ENCODE measurements around the gene MAP2K7. TPM values are rescaled to one million over a fixed set of nuclear protein-coding genes. Genes with fewer than 3 reads are reported as not detected.

MAP2K7 gene
- total RNA-seq, 1 experiment from 2014 or later, result 39.4 TPM

GRCh38 chr19:7900931-7901330 lies 2.7 kb upstream of the MAP2K7 start (continued):
- TF ChIP-seq ARID4B (CRISPR knock-in tag; IDR thresholded peaks at IDR 0.05; ENCODE audit: borderline replicate concordance), result no peak
- no peak for TF ChIP-seq MYBL2 (CRISPR knock-in tag; IDR thresholded peaks at IDR 0.05)
- TF ChIP-seq TEAD4 (CRISPR knock-in tag; IDR thresholded peaks at IDR 0.05), result no peak
- TF ChIP-seq, protein P1, sequence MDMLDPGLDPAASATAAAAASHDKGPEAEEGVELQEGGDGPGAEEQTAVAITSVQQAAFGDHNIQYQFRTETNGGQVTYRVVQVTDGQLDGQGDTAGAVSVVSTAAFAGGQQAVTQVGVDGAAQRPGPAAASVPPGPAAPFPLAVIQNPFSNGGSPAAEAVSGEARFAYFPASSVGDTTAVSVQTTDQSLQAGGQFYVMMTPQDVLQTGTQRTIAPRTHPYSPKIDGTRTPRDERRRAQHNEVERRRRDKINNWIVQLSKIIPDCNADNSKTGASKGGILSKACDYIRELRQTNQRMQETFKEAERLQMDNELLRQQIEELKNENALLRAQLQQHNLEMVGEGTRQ (CRISPR knock-in tag; IDR thresholded peaks at IDR 0.05), result no peak
- TF ChIP-seq, protein P2, sequence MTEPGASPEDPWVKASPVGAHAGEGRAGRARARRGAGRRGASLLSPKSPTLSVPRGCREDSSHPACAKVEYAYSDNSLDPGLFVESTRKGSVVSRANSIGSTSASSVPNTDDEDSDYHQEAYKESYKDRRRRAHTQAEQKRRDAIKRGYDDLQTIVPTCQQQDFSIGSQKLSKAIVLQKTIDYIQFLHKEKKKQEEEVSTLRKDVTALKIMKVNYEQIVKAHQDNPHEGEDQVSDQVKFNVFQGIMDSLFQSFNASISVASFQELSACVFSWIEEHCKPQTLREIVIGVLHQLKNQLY (CRISPR knock-in tag; IDR thresholded peaks at IDR 0.05), result no peak
- TF ChIP-seq EMX1 (CRISPR knock-in tag; IDR thresholded peaks at IDR 0.05), result no peak
- TF ChIP-seq SOX15 (CRISPR knock-in tag; IDR thresholded peaks at IDR 0.05), result no peak
- TF ChIP-seq NFYB (CRISPR knock-in tag; conservative IDR thresholded peaks at IDR 0.05; ENCODE audit: low read depth), result no peak
- no peak for TF ChIP-seq IRF2 (CRISPR knock-in tag; IDR thresholded peaks at IDR 0.05; ENCODE audit: borderline replicate concordance, low read depth)
- TF ChIP-seq, protein P3, sequence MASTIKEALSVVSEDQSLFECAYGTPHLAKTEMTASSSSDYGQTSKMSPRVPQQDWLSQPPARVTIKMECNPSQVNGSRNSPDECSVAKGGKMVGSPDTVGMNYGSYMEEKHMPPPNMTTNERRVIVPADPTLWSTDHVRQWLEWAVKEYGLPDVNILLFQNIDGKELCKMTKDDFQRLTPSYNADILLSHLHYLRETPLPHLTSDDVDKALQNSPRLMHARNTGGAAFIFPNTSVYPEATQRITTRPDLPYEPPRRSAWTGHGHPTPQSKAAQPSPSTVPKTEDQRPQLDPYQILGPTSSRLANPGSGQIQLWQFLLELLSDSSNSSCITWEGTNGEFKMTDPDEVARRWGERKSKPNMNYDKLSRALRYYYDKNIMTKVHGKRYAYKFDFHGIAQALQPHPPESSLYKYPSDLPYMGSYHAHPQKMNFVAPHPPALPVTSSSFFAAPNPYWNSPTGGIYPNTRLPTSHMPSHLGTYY (CRISPR knock-in tag; IDR thresholded peaks at IDR 0.05), result no peak
- TF ChIP-seq CTCF (IDR thresholded peaks at IDR 0.05), result no peak
- no peak for TF ChIP-seq NR1H2 (CRISPR knock-in tag; IDR thresholded peaks at IDR 0.05)
- no peak for TF ChIP-seq ZNF232 (CRISPR knock-in tag; IDR thresholded peaks at IDR 0.05)
- TF ChIP-seq HMGXB4 (CRISPR knock-in tag; IDR thresholded peaks at IDR 0.05), result no peak

GRCh38 chr19:7901337-7901736 lies 2.3 kb upstream of the MAP2K7 start:
- POLR2A ChIA-PET, result interaction anchor here (1.1 to 1.4 kb wide), 2 partner anchors 14 to 15 kb away, joined by 3 to 5 read pairs; partner anchors contain the start of gene LRRC8E
- no peak overlapping the region for H3K27ac Mint-ChIP-seq

More at GRCh38 chr19:7901337-7901736, 2.3 kb upstream of the MAP2K7 start:
- H3K9me3 Mint-ChIP-seq, result no peaks in the 10 kb centered on the region
- CTCF ChIA-PET, result interaction anchor here (0.7 to 5.0 kb wide), 10 partner anchors 19 to 1028 kb away, joined by 3 to 70 read pairs (median 6); partner anchors contain the start of genes PRR36, SNAPC2 and TIMM44
- TF ChIP-seq, protein P4, sequence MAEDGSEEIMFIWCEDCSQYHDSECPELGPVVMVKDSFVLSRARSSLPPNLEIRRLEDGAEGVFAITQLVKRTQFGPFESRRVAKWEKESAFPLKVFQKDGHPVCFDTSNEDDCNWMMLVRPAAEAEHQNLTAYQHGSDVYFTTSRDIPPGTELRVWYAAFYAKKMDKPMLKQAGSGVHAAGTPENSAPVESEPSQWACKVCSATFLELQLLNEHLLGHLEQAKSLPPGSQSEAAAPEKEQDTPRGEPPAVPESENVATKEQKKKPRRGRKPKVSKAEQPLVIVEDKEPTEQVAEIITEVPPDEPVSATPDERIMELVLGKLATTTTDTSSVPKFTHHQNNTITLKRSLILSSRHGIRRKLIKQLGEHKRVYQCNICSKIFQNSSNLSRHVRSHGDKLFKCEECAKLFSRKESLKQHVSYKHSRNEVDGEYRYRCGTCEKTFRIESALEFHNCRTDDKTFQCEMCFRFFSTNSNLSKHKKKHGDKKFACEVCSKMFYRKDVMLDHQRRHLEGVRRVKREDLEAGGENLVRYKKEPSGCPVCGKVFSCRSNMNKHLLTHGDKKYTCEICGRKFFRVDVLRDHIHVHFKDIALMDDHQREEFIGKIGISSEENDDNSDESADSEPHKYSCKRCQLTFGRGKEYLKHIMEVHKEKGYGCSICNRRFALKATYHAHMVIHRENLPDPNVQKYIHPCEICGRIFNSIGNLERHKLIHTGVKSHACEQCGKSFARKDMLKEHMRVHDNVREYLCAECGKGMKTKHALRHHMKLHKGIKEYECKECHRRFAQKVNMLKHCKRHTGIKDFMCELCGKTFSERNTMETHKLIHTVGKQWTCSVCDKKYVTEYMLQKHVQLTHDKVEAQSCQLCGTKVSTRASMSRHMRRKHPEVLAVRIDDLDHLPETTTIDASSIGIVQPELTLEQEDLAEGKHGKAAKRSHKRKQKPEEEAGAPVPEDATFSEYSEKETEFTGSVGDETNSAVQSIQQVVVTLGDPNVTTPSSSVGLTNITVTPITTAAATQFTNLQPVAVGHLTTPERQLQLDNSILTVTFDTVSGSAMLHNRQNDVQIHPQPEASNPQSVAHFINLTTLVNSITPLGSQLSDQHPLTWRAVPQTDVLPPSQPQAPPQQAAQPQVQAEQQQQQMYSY (CRISPR knock-in tag; IDR thresholded peaks at IDR 0.05), result no peak
- TF ChIP-seq NR3C1 (CRISPR knock-in tag; conservative IDR thresholded peaks at IDR 0.05; ENCODE audit: low read depth), result no peak
- TF ChIP-seq NR1H2 (CRISPR knock-in tag; IDR thresholded peaks at IDR 0.05), result no peak
- no peak for TF ChIP-seq JUN (CRISPR knock-in tag; IDR thresholded peaks at IDR 0.05)
- TF ChIP-seq GRHL2 (CRISPR knock-in tag; IDR thresholded peaks at IDR 0.05; ENCODE audit: insufficient replicate concordance, severe bottlenecking), result no peak
- no peak for TF ChIP-seq SMAD4 (CRISPR knock-in tag; IDR thresholded peaks at IDR 0.05)
- no peak for TF ChIP-seq CBFB (CRISPR knock-in tag; IDR thresholded peaks at IDR 0.05; ENCODE audit: low read depth)
- TF ChIP-seq PRRX2 (CRISPR knock-in tag; IDR thresholded peaks at IDR 0.05), result no peak
- no peak for TF ChIP-seq GABPB1 (CRISPR knock-in tag; IDR thresholded peaks at IDR 0.05)
- ATAC-seq (no peak), DNase-seq (ENCODE audit: low spot score) (no peak)
- H3K36me3 Mint-ChIP-seq, result no peaks in the 10 kb centered on the region
- no peak overlapping the region for H3K4me3 Mint-ChIP-seq
- peaks cover 13% of the 10 kb centered on the region for H3K27me3 Mint-ChIP-seq (ENCODE audit: low read depth)
- H3K4me1 Mint-ChIP-seq, result peaks cover 20% of the 10 kb centered on the region
